B cell (primary cell): ENCODE measurements around the gene MLLT11. TPM values are rescaled to one million over a fixed set of nuclear protein-coding genes. Genes with fewer than 3 reads are reported as not detected.
A peak's percentile ranks its signal among the peaks of the same experiment; 100 is the strongest.

ENCODE experiments used
- ATAC-seq: fragments of 200-7000 bp; cut with Tn5 transposase; one replicate; pipeline ENCODE4 v1.10.0; 2021; ENCODE audit warnings: low read depth, mild to moderate bottlenecking, moderate number of reproducible peaks, moderate library complexity
- CTCF ChIA-PET: fragments of 350-600 bp; sonication (Branson Sonifier 250); formaldehyde crosslinking; loops from one replicate; lab custom pipeline; 2021; ENCODE audit warnings: antibody characterized with exemption, inconsistent platforms; lab: Charles Lee
- POLR2A ChIA-PET: fragments of 350-600 bp; sonication (Branson Sonifier 250); formaldehyde crosslinking; loops from one replicate; lab custom pipeline; 2021; ENCODE audit warnings: antibody characterized with exemption; lab: Charles Lee
- DNase-seq: peaks from one replicate; pipeline ENCODE4 v3.0.0; 2013
- H2AFZ ChIP-seq: 2 replicates; pipeline ENCODE4 v1.6.1; 2012; ENCODE audit warnings: mild to moderate bottlenecking, low read depth, low read length; ENCODE audit not compliant: insufficient read depth, poor library complexity, severe bottlenecking
- H3K27ac ChIP-seq, 2 donors: 1 replicate in 1 of 2; 2 replicates in 1 of 2; pipeline ENCODE4 v1.5.1; 2012 to 2013; ENCODE audit warnings: low read length in 2 of 2, mild to moderate bottlenecking in 2 of 2, moderate library complexity in 1 of 2
- H3K27me3 ChIP-seq, 4 experiments: fragments of 200-600 bp in 1 of 4; sonication (generic) in 1 of 4; replicated peaks in 1 of 4; 1 replicate in 2 of 4; 2 replicates in 2 of 4; pipeline versions ENCODE4 v1.6.1 to v1.7.0; 2013 to 2016; ENCODE audit warnings: low read length in 3 of 4, mild to moderate bottlenecking in 2 of 4, mixed read lengths in 1 of 4, moderate library complexity in 1 of 4; ENCODE audit not compliant: insufficient read depth in 4 of 4, control insufficient read depth in 3 of 4; ENCODE audit errors: control extremely low read depth in 1 of 4
- H3K36me3 ChIP-seq, 2 experiments: replicated peaks in 1 of 2; 1 replicate in 1 of 2; 2 replicates in 1 of 2; pipeline versions ENCODE4 v1.6.1 to v1.7.1; 2013; ENCODE audit warnings: low read length in 1 of 2; ENCODE audit not compliant: insufficient read depth in 2 of 2, control insufficient read depth in 1 of 2; ENCODE audit errors: control extremely low read depth in 1 of 2, extremely low read depth in 1 of 2
- H3K4me1 ChIP-seq, 2 donors: fragments of 200-600 bp in 1 of 2; sonication (generic) in 1 of 2; 1 replicate in 1 of 2; 2 replicates in 1 of 2; pipeline versions ENCODE4 v1.5.1 to v1.6.1; 2013 to 2017; ENCODE audit warnings: low read length in 2 of 2; ENCODE audit not compliant: control insufficient read depth in 2 of 2, insufficient read depth in 2 of 2
- H3K4me2 ChIP-seq: replicated peaks from 2 replicates; pipeline ENCODE3; 2012; ENCODE audit warnings: mild to moderate bottlenecking, low read depth, low read length; ENCODE audit not compliant: poor library complexity, severe bottlenecking
- H3K4me3 ChIP-seq, 5 experiments: fragments of 200-600 bp in 1 of 5; sonication (generic) in 1 of 5; 1 replicate in 3 of 5; 2 replicates in 2 of 5; pipeline versions ENCODE4 v1.5.1 to v1.7.0; 2011 to 2016; ENCODE audit warnings: low read length in 4 of 5, mild to moderate bottlenecking in 4 of 5, low read depth in 2 of 5, control low read depth in 1 of 5, moderate library complexity in 1 of 5; ENCODE audit not compliant: insufficient read depth in 1 of 5; ENCODE audit errors: control extremely low read depth in 1 of 5, extremely low read depth in 1 of 5
- H3K79me2 ChIP-seq: fragments of 200-600 bp; sonication (generic); one replicate; pipeline ENCODE4 v1.6.0; 2016; ENCODE audit warnings: low read length; ENCODE audit not compliant: control insufficient read depth, insufficient read depth
- H3K9ac ChIP-seq: fragments of 200-600 bp; sonication (generic); 2 replicates; pipeline ENCODE4 v1.6.1; 2017; ENCODE audit warnings: mild to moderate bottlenecking, low read length, moderate library complexity
- H3K9me3 ChIP-seq, 3 donors: one replicate each; pipeline versions ENCODE4 v1.6.1 to v1.7.1; 2013; ENCODE audit warnings: low read length in 2 of 3; ENCODE audit not compliant: control insufficient read depth in 2 of 3, insufficient read depth in 1 of 3; ENCODE audit errors: control extremely low read depth in 1 of 3
- H4K20me1 ChIP-seq: 2 replicates; pipeline ENCODE4 v1.6.0; 2012; ENCODE audit warnings: mild to moderate bottlenecking, low read length; ENCODE audit not compliant: insufficient read depth, control insufficient read depth, poor library complexity, severe bottlenecking
- H3K27ac Mint-ChIP-seq: one replicate; pipeline ENCODE4 v1.8.0; 2021; ENCODE audit warnings: mixed read lengths
- H3K27me3 Mint-ChIP-seq: one replicate; pipeline ENCODE4 v1.8.0; 2021; ENCODE audit warnings: mixed read lengths
- H3K4me1 Mint-ChIP-seq: one replicate; pipeline ENCODE4 v1.8.0; 2021; ENCODE audit warnings: mixed read lengths
- H3K4me3 Mint-ChIP-seq: one replicate; pipeline ENCODE4 v1.8.0; 2021; ENCODE audit warnings: mixed read lengths
- H3K9me3 Mint-ChIP-seq: one replicate; pipeline ENCODE4 v1.8.0; 2022; ENCODE audit warnings: mixed read lengths; ENCODE audit not compliant: insufficient read depth
- CTCF ChIP-seq: fragments of 200-600 bp; IDR thresholded peaks from one replicate; pipeline ENCODE4 v1.8.0; 2022; ENCODE audit warnings: antibody characterized with exemption, mild to moderate bottlenecking
- EZH2 ChIP-seq: IDR thresholded peaks from 2 replicates; pipeline ENCODE4 v1.6.1; 2012; ENCODE audit warnings: borderline replicate concordance, low read depth, mild to moderate bottlenecking, moderate library complexity, low read length; ENCODE audit not compliant: insufficient read depth, poor library complexity, severe bottlenecking
- WGBS: methylation state at CpG from one replicate; pipeline ENCODE4 v1.1.5; 2013; ENCODE audit warnings: missing lambda C conversion rate; ENCODE audit not compliant: insufficient coverage; 5-methylcytosine and 5-hydroxymethylcytosine counted together
- intact Hi-C: fragments of 100-400 bp; cut with micrococcal nuclease; formaldehyde crosslinking; loops from one replicate; pipeline ENCODE4 v1.10.0; 2022
- polyA plus RNA-seq: library from polyadenylated mRNA; depleted of rRNA; stranded (reverse); fragments of >200 nt; gene quantifications from 2 replicates; pipeline ENCODE4 v1.2.3, GENCODE V29; 2012
- total RNA-seq, 2 donors: library from RNA; stranded (reverse); fragments of 120-200 nt in 1 of 2; gene quantifications; 1 replicate in 1 of 2; 2 replicates in 1 of 2; pipeline versions ENCODE4 v1.2.3 to v1.2.4, GENCODE V29; 2013 to 2022

MLLT11 gene
- total and polyA plus RNA-seq, 2 donors (not counting 1 experiment from before 2014, with no cell fraction given): 1.1 to 2.4 TPM

DNA sequence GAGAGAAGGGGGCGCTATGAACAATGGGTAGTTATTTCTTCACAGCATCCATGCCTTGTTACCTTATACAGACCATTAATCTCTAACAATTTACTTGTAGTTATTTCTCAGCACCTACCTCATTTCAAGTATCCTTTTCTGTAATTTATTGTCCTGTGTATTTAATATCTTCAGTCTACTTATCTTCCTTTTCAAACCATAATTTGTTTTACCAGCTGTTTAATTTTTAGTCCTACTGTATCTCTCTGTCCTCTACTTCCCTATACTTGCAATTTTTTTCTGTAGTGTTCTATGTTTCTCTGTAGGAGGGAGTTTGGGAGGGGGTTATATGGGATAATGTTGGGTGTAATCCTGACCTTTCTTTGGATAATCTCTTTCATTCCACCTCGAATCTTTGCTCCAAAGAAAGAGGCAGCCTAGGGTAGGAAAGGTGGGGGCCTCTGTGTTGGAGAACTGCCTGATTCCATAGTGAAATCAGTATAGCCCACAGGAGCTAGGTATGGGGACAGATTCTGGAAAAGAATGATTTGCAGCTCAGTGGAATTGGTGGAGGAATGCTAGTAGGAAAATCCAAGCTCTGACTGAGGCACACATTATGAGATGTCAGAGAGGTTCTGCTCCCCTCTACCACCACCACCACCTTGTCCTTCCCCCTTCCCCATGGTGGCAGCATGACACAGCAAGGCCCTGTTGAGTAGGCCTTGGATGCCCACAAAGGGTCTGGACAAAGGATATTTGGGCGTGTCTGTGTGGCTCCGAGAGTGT is 642 bp downstream of the MLLT11 start:
- DNase-seq: no peak
- Histone ChIP-seq H3K79me2 (peaks cover 50% of the 10 kb centered on the region), H2AFZ (peak overlapping the region; percentile 90), H3K4me2 (peak overlapping the region; percentile 97), H3K9me3 (no peaks in the 10 kb centered on the region), H3K4me3 (peak overlapping the region; percentile 87 to 99 (median 97)), H4K20me1 (peaks cover 9% of the 10 kb centered on the region), H3K4me1 (peaks cover 27 to 31% of the 10 kb centered on the region in 2 donors), H3K27me3 (no peaks in the 10 kb centered on the region), H3K9ac (peak overlapping the region; percentile 91), H3K36me3 (peaks cover 0 to 10% of the 10 kb centered on the region in 2 experiments), H3K27ac (peak overlapping the region in 1 of 2 donors; percentile 95)
- ChIA-PET CTCF (interaction anchor here (0.8 to 9.2 kb wide), 7 partner anchors 12 to 96 kb away, joined by 3 to 82 read pairs (median 3); partner anchors contain the start of genes C1orf56, CERS2, GABPB2 and TNFAIP8L2), POLR2A (interaction anchor here (0.6 to 4.5 kb wide), 4 partner anchors 10 to 52 kb away, joined by 3 to 36 read pairs (median 4); partner anchors contain the start of gene GABPB2)
- ATAC-seq: no peak
- peaks cover 38% of the 10 kb centered on the region for H3K4me1 Mint-ChIP-seq
- no peaks in the 10 kb centered on the region for H3K9me3 Mint-ChIP-seq
- H3K4me3 Mint-ChIP-seq: peak overlapping the region; percentile 99
- H3K27ac Mint-ChIP-seq: peak overlapping the region; percentile 94
- H3K27me3 Mint-ChIP-seq: no peaks in the 10 kb centered on the region
- no CpG with 5 or more reads among the region's 4 CpGs for WGBS
- TF ChIP-seq CTCF (no peak), EZH2 (no peak)
- intact Hi-C loops: no loop called here

- H3K36me3 ChIP-seq: peaks cover 0 to 3% of the 10 kb centered on the region in 2 experiments
- H4K20me1 ChIP-seq: peaks cover 6% of the 10 kb centered on the region
- WGBS: no CpG with 5 or more reads among the region's 2 CpGs
- intact Hi-C loops: no loop called here
- H3K27ac ChIP-seq: no peak overlapping the region
- H3K79me2 ChIP-seq: peaks cover 42% of the 10 kb centered on the region
- no peak overlapping the region for H3K4me2 ChIP-seq
- H3K9me3 Mint-ChIP-seq: no peaks in the 10 kb centered on the region
- CTCF ChIA-PET: interaction anchor here (0.6 to 9.2 kb wide), 10 partner anchors 11 to 145 kb away, joined by 3 to 82 read pairs (median 4); partner anchors contain the start of genes C1orf56, CERS2 and GABPB2
- H3K4me1 ChIP-seq: peaks cover 18 to 24% of the 10 kb centered on the region in 2 donors
- H3K4me1 Mint-ChIP-seq: peaks cover 29% of the 10 kb centered on the region
- DNase-seq: no peak
- no peaks in the 10 kb centered on the region for H3K27me3 Mint-ChIP-seq
- no peak overlapping the region for H3K4me3 Mint-ChIP-seq
- no peak overlapping the region for H3K9ac ChIP-seq
- POLR2A ChIA-PET: interaction anchor here (0.7 to 4.5 kb wide), 3 partner anchors 9 to 439 kb away, joined by 3 to 36 read pairs (median 5); partner anchors contain the start of gene GABPB2
- ATAC-seq: no peak
- no peak overlapping the region for H3K27ac Mint-ChIP-seq
- no peak overlapping the region for H2AFZ ChIP-seq
- no peaks in the 10 kb centered on the region for H3K27me3 ChIP-seq
- no peaks in the 10 kb centered on the region for H3K9me3 ChIP-seq
- TF ChIP-seq CTCF: no peak
- TF ChIP-seq EZH2: no peak
- no peak overlapping the region for H3K4me3 ChIP-seq
Observed at GRCh38 chr1:151061704-151062103, 1.5 kb downstream of the MLLT11 start.
